ENCODE data around the gene ACE.

Gene ACE

GRCh38 chr17:63519972-63520882 lies 43.4 kb downstream of the ACE start:
- no peak overlapping the region for H3K9ac ChIP-seq
- TF ChIP-seq Cebpa-rat (IDR thresholded peaks at IDR 0.05) = no peak
- H3K27ac ChIP-seq = no peak overlapping the region

GRCh38 chr17:63523253-63523855 lies 46.5 kb downstream of the ACE start, which contains the start of gene KCNH6:
KCNH6 (plus strand) TSS chr17:63523358; CDS start chr17:63523414, 56 bp downstream.
- Histone ChIP-seq H3K9ac (no peak within 1 kb of the TSS), H4K20me1 (peaks cover 49% of the 10 kb centered on the region; the same call in 1 of the 2 replicates), H3K9me3 (no peaks in the 10 kb centered on the region), H3K4me3 (no peak within 1 kb of the TSS), H3K4me2 (peak within 1 kb of the TSS; percentile 45), H3K27me3 (no peaks in the 10 kb centered on the region), H3K27ac (no peak within 1 kb of the TSS), H3K36me3 (no peaks in the 10 kb centered on the region), H3K4me1 (no peaks in the 10 kb centered on the region)
- no peak for TF ChIP-seq Cebpa-rat (IDR thresholded peaks at IDR 0.05)

More at GRCh38 chr17:63519972-63520882, 43.4 kb downstream of the ACE start:
- Histone ChIP-seq H3K4me2 (no peak overlapping the region), H4K20me1 (peaks cover 39% of the 10 kb centered on the region; the same call in 1 of the 2 replicates), H3K36me3 (no peaks in the 10 kb centered on the region), H3K4me1 (no peaks in the 10 kb centered on the region), H3K4me3 (no peak overlapping the region), H3K9me3 (no peaks in the 10 kb centered on the region), H3K27me3 (no peaks in the 10 kb centered on the region)

- H3K4me1 ChIP-seq = no peaks in the 10 kb centered on the region
- no peaks in the 10 kb centered on the region for H3K36me3 ChIP-seq
- H3K27me3 ChIP-seq = no peaks in the 10 kb centered on the region
- no peak for TF ChIP-seq Cebpa-rat (IDR thresholded peaks at IDR 0.05)
- no peak overlapping the region for H3K27ac ChIP-seq
- H3K4me3 ChIP-seq = no peak overlapping the region
- H4K20me1 ChIP-seq = peaks cover 49% of the 10 kb centered on the region; the same call in 1 of the 2 replicates
- H3K9me3 ChIP-seq = no peaks in the 10 kb centered on the region
- H3K9ac ChIP-seq = no peak overlapping the region
- H3K4me2 ChIP-seq = no peak overlapping the region
These were observed 47.2 kb downstream of the ACE start for GRCh38 chr17:63524051-63524450.

- Histone ChIP-seq H3K27ac (no peak overlapping the region), H3K4me3 (no peak overlapping the region), H3K9ac (no peak overlapping the region), H3K27me3 (no peaks in the 10 kb centered on the region), H3K36me3 (no peaks in the 10 kb centered on the region), H3K4me2 (no peak overlapping the region), H3K4me1 (no peaks in the 10 kb centered on the region), H4K20me1 (peaks cover 49% of the 10 kb centered on the region; the same call in 1 of the 2 replicates), H3K9me3 (no peaks in the 10 kb centered on the region)
- no peak for TF ChIP-seq Cebpa-rat (IDR thresholded peaks at IDR 0.05)
These were observed 48.5 kb downstream of the ACE start for GRCh38 chr17:63525190-63525946.

- TF ChIP-seq Cebpa-rat (IDR thresholded peaks at IDR 0.05) = no peak
- Histone ChIP-seq H3K9me3 (no peaks in the 10 kb centered on the region), H3K36me3 (no peaks in the 10 kb centered on the region), H4K20me1 (peaks cover 39% of the 10 kb centered on the region; the same call in 1 of the 2 replicates), H3K9ac (no peak overlapping the region), H3K4me1 (no peaks in the 10 kb centered on the region), H3K27me3 (no peaks in the 10 kb centered on the region), H3K27ac (no peak overlapping the region), H3K4me3 (no peak overlapping the region), H3K4me2 (no peak overlapping the region)
These were observed 50.0 kb downstream of the ACE start for GRCh38 chr17:63526861-63527260.

- no peak overlapping the region for H3K9ac ChIP-seq
These were observed 51.3 kb downstream of the ACE start for GRCh38 chr17:63528183-63528582.

GRCh38 chr17:63529711-63530556 lies 53.1 kb downstream of the ACE start:
- no peak overlapping the region for H3K27ac ChIP-seq
- H4K20me1 ChIP-seq = peaks cover 13% of the 10 kb centered on the region; the same call in 1 of the 2 replicates
- H3K4me3 ChIP-seq = no peak overlapping the region
- TF ChIP-seq Cebpa-rat (IDR thresholded peaks at IDR 0.05) = no peak
- no peak overlapping the region for H3K4me2 ChIP-seq
- H3K27me3 ChIP-seq = no peaks in the 10 kb centered on the region
- H3K9me3 ChIP-seq = no peaks in the 10 kb centered on the region
- no peak overlapping the region for H3K9ac ChIP-seq
- no peaks in the 10 kb centered on the region for H3K36me3 ChIP-seq
- no peaks in the 10 kb centered on the region for H3K4me1 ChIP-seq

More at GRCh38 chr17:63528183-63528582, 51.3 kb downstream of the ACE start:
- Histone ChIP-seq H3K36me3 (no peaks in the 10 kb centered on the region), H4K20me1 (peaks cover 30% of the 10 kb centered on the region; the same call in 1 of the 2 replicates), H3K4me1 (no peaks in the 10 kb centered on the region), H3K9me3 (no peaks in the 10 kb centered on the region), H3K4me2 (no peak overlapping the region), H3K4me3 (no peak overlapping the region), H3K27ac (no peak overlapping the region), H3K27me3 (no peaks in the 10 kb centered on the region)
- no peak for TF ChIP-seq Cebpa-rat (IDR thresholded peaks at IDR 0.05)

- Histone ChIP-seq H3K4me3 (no peak overlapping the region), H3K9me3 (no peaks in the 10 kb centered on the region), H3K9ac (no peak overlapping the region), H3K36me3 (no peaks in the 10 kb centered on the region), H3K27me3 (no peaks in the 10 kb centered on the region), H4K20me1 (peaks cover 6% of the 10 kb centered on the region; the same call in 1 of the 2 replicates), H3K4me2 (no peak overlapping the region), H3K27ac (no peak overlapping the region), H3K4me1 (0 out of 2 replicates have a peak, but pooled peaks cover 6% of the 10 kb centered on the region)
- TF ChIP-seq Cebpa-rat (IDR thresholded peaks at IDR 0.05) = no peak
These were observed 53.7 kb downstream of the ACE start for GRCh38 chr17:63530557-63531021.

Measured in BLaER1 (cell line).